Right lobe of liver (tissue), 4 donors: ENCODE measurements around the gene CTNND2.

ENCODE experiments used
- POLR2A ChIP-seq: fragments of 450-650 bp; IDR thresholded peaks from one replicate; pipeline ENCODE4 v1.6.1; 2017; ENCODE audit warnings: antibody characterized with exemption, mild to moderate bottlenecking
- TF ChIP-seq, protein P1 (sequence below), 4 donors: fragments of 200-600 bp in 3 of 4; fragments of 450-650 bp in 1 of 4; IDR thresholded peaks; one replicate each; pipeline versions ENCODE4 v1.5.1 to v1.8.0; 2016 to 2022; ENCODE audit warnings: antibody characterized with exemption in 4 of 4, mild to moderate bottlenecking in 2 of 4
- donor health status: DM: no; HTN: no; CAD: no.
- donor health status: DM: no; HTN: no; CAD: no.
- donor health status: DM: no; HTN: yes; CAD: no.

DNA sequence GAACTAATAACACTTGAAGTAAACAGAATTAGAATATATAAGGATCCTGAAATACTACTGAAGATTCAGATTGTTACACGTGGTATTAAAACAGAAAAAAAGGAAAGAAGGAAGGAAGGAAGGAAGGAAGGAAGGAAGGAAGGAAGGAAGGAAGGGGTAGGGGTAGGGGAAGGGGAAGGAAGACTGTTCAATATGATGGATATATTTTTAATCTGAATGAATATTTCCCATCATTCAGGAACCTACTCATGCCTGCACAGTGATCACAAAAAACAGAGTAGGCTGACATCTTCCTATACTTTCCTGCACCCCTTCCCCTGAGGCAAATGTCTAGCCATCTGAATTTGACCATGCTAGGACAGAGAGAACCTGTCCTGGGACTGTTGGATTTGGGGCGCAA is 133.9 kb downstream of the CTNND2 start:
- TF ChIP-seq, protein P1, sequence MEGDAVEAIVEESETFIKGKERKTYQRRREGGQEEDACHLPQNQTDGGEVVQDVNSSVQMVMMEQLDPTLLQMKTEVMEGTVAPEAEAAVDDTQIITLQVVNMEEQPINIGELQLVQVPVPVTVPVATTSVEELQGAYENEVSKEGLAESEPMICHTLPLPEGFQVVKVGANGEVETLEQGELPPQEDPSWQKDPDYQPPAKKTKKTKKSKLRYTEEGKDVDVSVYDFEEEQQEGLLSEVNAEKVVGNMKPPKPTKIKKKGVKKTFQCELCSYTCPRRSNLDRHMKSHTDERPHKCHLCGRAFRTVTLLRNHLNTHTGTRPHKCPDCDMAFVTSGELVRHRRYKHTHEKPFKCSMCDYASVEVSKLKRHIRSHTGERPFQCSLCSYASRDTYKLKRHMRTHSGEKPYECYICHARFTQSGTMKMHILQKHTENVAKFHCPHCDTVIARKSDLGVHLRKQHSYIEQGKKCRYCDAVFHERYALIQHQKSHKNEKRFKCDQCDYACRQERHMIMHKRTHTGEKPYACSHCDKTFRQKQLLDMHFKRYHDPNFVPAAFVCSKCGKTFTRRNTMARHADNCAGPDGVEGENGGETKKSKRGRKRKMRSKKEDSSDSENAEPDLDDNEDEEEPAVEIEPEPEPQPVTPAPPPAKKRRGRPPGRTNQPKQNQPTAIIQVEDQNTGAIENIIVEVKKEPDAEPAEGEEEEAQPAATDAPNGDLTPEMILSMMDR (IDR thresholded peaks at IDR 0.05) = no peak
- no peak for TF ChIP-seq POLR2A
